ENCODE data around the gene ABHD17C.

DNA sequence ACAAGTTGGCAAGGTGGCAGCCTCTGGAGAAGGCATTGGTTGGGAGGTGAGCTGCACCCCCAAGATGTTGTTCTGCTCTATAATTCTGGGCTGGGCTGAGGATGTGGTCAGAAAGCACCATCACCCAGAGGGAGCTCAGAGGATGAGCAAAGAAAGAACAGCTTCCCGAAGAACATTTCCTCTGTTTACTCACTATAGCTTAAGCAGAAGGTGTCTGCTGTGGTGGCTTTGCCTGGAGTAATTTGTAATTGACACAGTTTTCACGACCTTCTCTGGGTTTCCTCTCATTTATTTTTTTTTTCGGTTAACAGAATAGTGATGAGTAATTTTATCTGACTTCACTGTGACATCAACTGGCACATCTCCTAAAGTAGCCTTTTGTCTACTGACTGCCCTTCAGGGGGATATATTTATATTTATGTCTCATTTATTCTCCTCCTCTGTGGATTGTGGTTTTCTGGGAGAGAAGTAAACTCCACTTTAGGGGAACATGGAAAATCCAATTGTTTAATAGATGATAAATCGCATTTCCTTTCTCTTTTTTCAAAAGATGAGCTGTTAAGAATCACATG lies 49.5 kb upstream of the ABHD17C start:
- TF ChIP-seq CTCF (IDR thresholded peaks at IDR 0.05) = no peak
- no peak for TF ChIP-seq POLR2A (IDR thresholded peaks at IDR 0.05)
